PFSK-1 (cell line): Measurements from ENCODE around the gene COL25A1.

ENCODE experiments used
- FOXP2 ChIP-seq: optimal IDR thresholded peaks from 2 replicates; pipeline ENCODE3; 2011; ENCODE audit warnings: borderline replicate concordance, control low read depth, inconsistent platforms; ENCODE audit not compliant: insufficient read depth; ENCODE audit errors: extremely low read length, extremely low read depth
- POLR2AphosphoS5 ChIP-seq: IDR thresholded peaks from 2 replicates; pipeline ENCODE4 v1.6.1; 2012; ENCODE audit warnings: low read depth, mild to moderate bottlenecking, control low read depth, low read length, moderate library complexity
- REST ChIP-seq, 2 experiments: IDR thresholded peaks; 2 replicates each; pipeline versions ENCODE4 v1.6.1 to v1.8.0; 2011 to 2012; ENCODE audit warnings: low read depth in 2 of 2, low read length in 2 of 2, control low read depth in 1 of 2, inconsistent platforms in 1 of 2, mild to moderate bottlenecking in 1 of 2, moderate library complexity in 1 of 2; ENCODE audit not compliant: insufficient read depth in 1 of 2
- SIN3A ChIP-seq: IDR thresholded peaks from 2 replicates; pipeline ENCODE4 v1.6.1; 2012; ENCODE audit warnings: mild to moderate bottlenecking, low read length, moderate library complexity, borderline replicate concordance; ENCODE audit not compliant: insufficient read depth
- TAF1 ChIP-seq: IDR thresholded peaks from 2 replicates; pipeline ENCODE4 v1.6.1; 2012; ENCODE audit warnings: low read length, control low read depth, borderline replicate concordance; ENCODE audit not compliant: insufficient read depth

Gene COL25A1

GRCh38 chr4:109234596-109234995 is 67.9 kb downstream of the COL25A1 start:
- TF ChIP-seq TAF1 (no peak), REST (IDR thresholded peaks at IDR 0.05; ENCODE audit: insufficient read depth in 1 of 2, low read depth in 2 of 2, low read length in 2 of 2) (no peak), FOXP2 (no peak), POLR2AphosphoS5 (no peak), SIN3A (no peak)

GRCh38 chr4:109233570-109233969 is 68.9 kb downstream of the COL25A1 start:
- TF ChIP-seq REST (IDR thresholded peaks at IDR 0.05; ENCODE audit: insufficient read depth in 1 of 2, low read depth in 2 of 2, low read length in 2 of 2) (no peak), SIN3A (no peak), FOXP2 (no peak), POLR2AphosphoS5 (no peak), TAF1 (no peak)

DNA sequence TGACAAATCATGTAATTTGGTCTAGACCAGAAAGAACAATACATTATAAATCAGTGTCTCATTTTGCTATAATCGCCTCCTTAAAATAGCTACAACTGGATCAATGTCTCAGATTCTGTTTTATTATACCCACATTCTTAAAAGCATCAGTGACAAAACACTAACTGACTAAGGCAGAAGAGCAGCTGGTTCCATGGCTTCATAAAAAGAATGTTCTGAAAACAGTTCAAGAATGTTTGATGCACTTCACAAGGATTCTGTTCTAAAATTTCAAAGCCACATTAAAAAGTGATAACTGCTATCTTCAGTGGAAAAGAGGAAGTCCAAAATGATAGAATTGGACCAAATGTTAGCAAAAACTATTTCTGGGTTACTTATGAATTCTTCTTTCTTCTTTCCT is 69.8 kb downstream of the COL25A1 start:
- TF ChIP-seq REST (IDR thresholded peaks at IDR 0.05; ENCODE audit: insufficient read depth in 1 of 2, low read depth in 2 of 2, low read length in 2 of 2) (no peak), POLR2AphosphoS5 (no peak), SIN3A (no peak), FOXP2 (no peak), TAF1 (no peak)

GRCh38 chr4:109231331-109231730 is 71.1 kb downstream of the COL25A1 start:
- TF ChIP-seq FOXP2: no peak
- TF ChIP-seq POLR2AphosphoS5: no peak
- no peak for TF ChIP-seq TAF1
- no peak for TF ChIP-seq REST (IDR thresholded peaks at IDR 0.05; ENCODE audit: insufficient read depth in 1 of 2, low read depth in 2 of 2, low read length in 2 of 2)
- no peak for TF ChIP-seq SIN3A

DNA sequence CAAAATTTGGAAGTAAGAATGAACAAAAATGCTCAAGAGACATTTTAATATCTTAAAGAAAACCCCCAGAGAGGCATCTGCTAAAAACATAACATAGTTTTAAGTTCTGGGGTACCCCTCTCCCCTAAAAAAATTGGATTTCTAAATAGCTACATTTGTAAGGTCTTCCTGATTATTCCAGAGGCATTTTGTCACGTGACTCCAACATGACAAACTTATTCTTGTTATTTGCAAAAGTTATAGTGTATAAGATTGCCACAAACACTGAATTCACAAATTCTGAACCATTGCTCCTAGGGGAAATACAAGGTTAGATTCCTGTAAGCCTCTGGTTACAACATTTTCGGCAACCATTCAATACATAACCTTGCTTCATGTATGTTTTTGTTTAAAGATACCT is 73.4 kb downstream of the COL25A1 start:
- no peak for TF ChIP-seq REST (IDR thresholded peaks at IDR 0.05; ENCODE audit: insufficient read depth in 1 of 2, low read depth in 2 of 2, low read length in 2 of 2)
- no peak for TF ChIP-seq POLR2AphosphoS5
- TF ChIP-seq SIN3A: no peak
- TF ChIP-seq FOXP2: no peak
- no peak for TF ChIP-seq TAF1
